Measurements from ENCODE around the gene PREPL. TPM values are rescaled to one million over a fixed set of nuclear protein-coding genes. Genes with fewer than 3 reads are reported as not detected.
A peak's percentile ranks its signal among the peaks of the same experiment; 100 is the strongest.

Gene PREPL
- total RNA-seq, 4 donors from 2014 or later = 33.6 to 38.6 (median 35.3) TPM

- DNase-seq (ENCODE audit: extremely low spot score) = no peak
- TF ChIP-seq CTCF (IDR thresholded peaks at IDR 0.05) (no peak), EP300 (IDR thresholded peaks at IDR 0.05) (no peak), POLR2AphosphoS5 (IDR thresholded peaks at IDR 0.05) (no peak), POLR2A (IDR thresholded peaks at IDR 0.05; ENCODE audit: low read depth) (no peak)
- no peaks in the 10 kb centered on the region for H3K36me3 ChIP-seq
- peaks cover 0 to 7% (median 0%) of the 10 kb centered on the region in 4 donors for H3K27me3 ChIP-seq
- no peaks in the 10 kb centered on the region for H3K9me3 ChIP-seq
- no peaks in the 10 kb centered on the region for H3K4me1 ChIP-seq
- intact Hi-C loops (cut with DNase I) = no loop called here
- no peak overlapping the region for H3K27ac ChIP-seq (replicated peaks in 1 of 4)
- WGBS = 63% methylated on average over 4 of the region's 4 CpGs
- no peak overlapping the region for H3K4me3 ChIP-seq
Measured at GRCh38 chr2:44299635-44300034, 61.7 kb downstream of the PREPL start.

GRCh38 chr2:44297431-44297830 lies 63.9 kb downstream of the PREPL start:
- DNase-seq (ENCODE audit: extremely low spot score) = no peak
- Histone ChIP-seq H3K36me3 (no peaks in the 10 kb centered on the region), H3K4me1 (no peaks in the 10 kb centered on the region), H3K4me3 (no peak overlapping the region), H3K27ac (replicated peaks in 1 of 4) (no peak overlapping the region), H3K27me3 (peaks cover 0 to 22% (median 2%) of the 10 kb centered on the region in 4 donors), H3K9me3 (no peaks in the 10 kb centered on the region)
- 86% methylated on average over 2 of the region's 2 CpGs for WGBS
- no peak for TF ChIP-seq POLR2A (IDR thresholded peaks at IDR 0.05; ENCODE audit: low read depth)
- no peak for TF ChIP-seq EP300 (IDR thresholded peaks at IDR 0.05)
- TF ChIP-seq POLR2AphosphoS5 (IDR thresholded peaks at IDR 0.05) = no peak
- no peak for TF ChIP-seq CTCF (IDR thresholded peaks at IDR 0.05)
- intact Hi-C loops (cut with DNase I) = no loop called here

DNA sequence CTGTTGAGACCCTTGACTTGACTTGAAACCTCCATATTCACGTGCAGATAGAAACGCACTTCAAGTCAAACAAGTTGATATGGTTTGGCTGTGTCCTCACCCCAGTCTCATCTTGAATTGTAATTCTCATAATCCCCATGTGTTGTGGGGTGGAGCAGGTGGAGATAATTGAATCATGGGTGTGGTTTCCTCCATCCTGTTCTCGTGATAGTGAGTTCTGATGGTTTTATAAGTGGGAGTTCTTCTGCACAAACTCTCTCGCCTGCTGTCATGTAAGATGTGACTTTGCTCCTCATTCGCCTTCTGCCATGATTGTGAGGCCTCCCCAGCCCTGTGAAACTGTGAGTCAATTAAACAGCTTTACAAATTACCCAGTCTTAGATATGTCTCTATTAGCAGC lies 64.6 kb downstream of the PREPL start:
- no peak overlapping the region for H3K4me3 ChIP-seq
- peaks cover 0 to 28% (median 2%) of the 10 kb centered on the region in 4 donors for H3K27me3 ChIP-seq
- no peaks in the 10 kb centered on the region for H3K9me3 ChIP-seq
- H3K4me1 ChIP-seq = peaks cover under 1 to 3% (median 3%) of the 10 kb centered on the region in 4 donors
- no peak for DNase-seq (ENCODE audit: extremely low spot score)
- intact Hi-C loops (cut with DNase I) = no loop called here
- no peaks in the 10 kb centered on the region for H3K36me3 ChIP-seq
- H3K27ac ChIP-seq (replicated peaks in 1 of 4) = no peak overlapping the region
- TF ChIP-seq CTCF (IDR thresholded peaks at IDR 0.05) (no peak), EP300 (IDR thresholded peaks at IDR 0.05) (no peak), POLR2AphosphoS5 (IDR thresholded peaks at IDR 0.05) (no peak), POLR2A (IDR thresholded peaks at IDR 0.05; ENCODE audit: low read depth) (no peak)
- WGBS = 80% methylated on average over 5 of the region's 5 CpGs

DNA sequence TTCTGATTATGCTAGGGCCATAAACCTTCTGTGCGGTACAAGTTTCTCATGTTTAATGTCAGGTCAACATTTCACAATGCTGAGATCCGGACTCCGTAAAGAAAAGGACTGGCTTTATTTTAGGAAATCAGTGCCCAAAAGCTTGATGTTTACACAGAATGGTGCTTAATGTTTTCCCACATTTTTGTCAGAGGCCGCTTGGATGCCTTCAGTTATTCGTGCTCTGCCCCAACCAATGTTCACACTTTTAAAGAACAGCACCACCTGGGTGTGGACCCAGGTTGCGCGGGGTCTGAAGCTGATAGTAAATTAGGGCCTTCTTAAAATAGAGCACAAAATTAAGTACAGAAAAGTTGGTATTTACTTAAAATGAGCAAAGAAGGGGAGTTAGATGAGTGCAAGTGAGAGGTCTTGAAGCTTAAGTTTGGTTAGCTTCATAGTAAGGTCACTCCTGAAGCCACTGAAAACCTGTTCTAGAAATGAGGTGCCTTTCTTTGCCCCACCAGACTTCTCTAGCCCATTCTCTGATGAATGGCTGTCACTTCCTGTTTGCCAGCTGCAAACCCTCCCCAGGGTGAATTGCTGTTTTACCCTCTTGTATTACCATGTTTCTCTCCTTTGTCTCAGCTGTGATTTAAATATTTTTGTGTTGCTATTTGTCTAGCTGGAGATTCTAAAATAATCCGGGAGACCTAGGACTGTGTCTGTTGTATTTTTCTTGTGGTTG lies 65.5 kb downstream of the PREPL start:
- TF ChIP-seq CTCF (IDR thresholded peaks at IDR 0.05) (peak in 1 of 3 experiments; percentile 7), EP300 (IDR thresholded peaks at IDR 0.05) (no peak)
- no peaks in the 10 kb centered on the region for H3K9me3 ChIP-seq
- intact Hi-C loops (cut with DNase I) = no loop called here
- DNase-seq (ENCODE audit: extremely low spot score) = no peak
- no peak overlapping the region for H3K4me3 ChIP-seq
- H3K4me1 ChIP-seq = peaks cover 6 to 11% (median 9%) of the 10 kb centered on the region in 4 donors
- WGBS = 86% methylated on average over 8 of the region's 8 CpGs
- no peak overlapping the region for H3K27ac ChIP-seq (replicated peaks in 1 of 4)
- H3K36me3 ChIP-seq = no peaks in the 10 kb centered on the region
- H3K27me3 ChIP-seq = peaks cover 0 to 29% (median 2%) of the 10 kb centered on the region in 4 donors

GRCh38 chr2:44295113-44295512 lies 66.2 kb downstream of the PREPL start:
- 88% methylated on average over 5 of the region's 5 CpGs for WGBS
- no peaks in the 10 kb centered on the region for H3K9me3 ChIP-seq
- TF ChIP-seq POLR2A (IDR thresholded peaks at IDR 0.05; ENCODE audit: low read depth) (no peak), POLR2AphosphoS5 (IDR thresholded peaks at IDR 0.05) (no peak), CTCF (IDR thresholded peaks at IDR 0.05) (no peak)
- peaks cover 0 to 29% (median 2%) of the 10 kb centered on the region in 4 donors for H3K27me3 ChIP-seq
- intact Hi-C loops (cut with DNase I) = no loop called here
- no peak overlapping the region for H3K4me3 ChIP-seq
- no peak for DNase-seq (ENCODE audit: extremely low spot score)
- H3K4me1 ChIP-seq = peaks cover 6 to 11% (median 9%) of the 10 kb centered on the region in 4 donors
- H3K27ac ChIP-seq (replicated peaks in 1 of 4) = no peak overlapping the region
- no peaks in the 10 kb centered on the region for H3K36me3 ChIP-seq
